Measurements from ENCODE around the gene SORCS2. TPM values are rescaled to one million over a fixed set of nuclear protein-coding genes. Genes with fewer than 3 reads are reported as not detected.

Gene SORCS2
- total and polyA plus RNA-seq, 12 donors, result 0.25 to 5.4 (median 2.2) TPM

- WGBS, 2 donors, result 81 to 90% methylated on average over 8 of the region's 8 CpGs
Observed at GRCh38 chr4:7157666-7158065, 34.7 kb upstream of the SORCS2 start.

GRCh38 chr4:7158081-7158750 is 34.1 kb upstream of the SORCS2 start:
- intact Hi-C loops (cut with DNase I), result loop anchor here in 1 of 10 donors (5.0 kb wide), 1 partner anchor 51 kb away; no protein-coding TSS in a partner anchor
- H3K27ac ChIP-seq, result no peak overlapping the region
- H3K4me3 ChIP-seq, result no peak overlapping the region
- 93 to 94% methylated on average over 18 of the region's 18 CpGs for WGBS, 2 donors
- no peaks in the 10 kb centered on the region for H3K9me3 ChIP-seq
- H3K36me3 ChIP-seq, result no peaks in the 10 kb centered on the region
- no peak for DNase-seq
- TF ChIP-seq CTCF (IDR thresholded peaks at IDR 0.05), result no peak
- H3K27me3 ChIP-seq, result no peaks in the 10 kb centered on the region
- H3K4me1 ChIP-seq, result peaks cover 5 to 33% (median 17%) of the 10 kb centered on the region in 9 donors
- ATAC-seq, result no peak

More at GRCh38 chr4:7157666-7158065, 34.7 kb upstream of the SORCS2 start:
- no peak overlapping the region for H3K27ac ChIP-seq
- no peaks in the 10 kb centered on the region for H3K9me3 ChIP-seq
- no peaks in the 10 kb centered on the region for H3K27me3 ChIP-seq
- intact Hi-C loops (cut with DNase I), result loop anchor here in 2 of 10 donors (2.0 to 5.0 kb wide), 2 partner anchors 50 to 55 kb away; no protein-coding TSS in a partner anchor
- H3K4me3 ChIP-seq, result no peak overlapping the region
- ATAC-seq (no peak), DNase-seq (no peak)
- H3K36me3 ChIP-seq, result no peaks in the 10 kb centered on the region
- H3K4me1 ChIP-seq, result peaks cover 5 to 33% (median 17%) of the 10 kb centered on the region in 9 donors
- no peak for TF ChIP-seq CTCF (IDR thresholded peaks at IDR 0.05)

- ATAC-seq, result no peak
- no peak for TF ChIP-seq CTCF (IDR thresholded peaks at IDR 0.05)
- 87 to 93% methylated on average over 10 of the region's 10 CpGs for WGBS, 2 donors
- Histone ChIP-seq H3K9me3 (no peaks in the 10 kb centered on the region), H3K27me3 (no peaks in the 10 kb centered on the region), H3K4me3 (no peak overlapping the region), H3K36me3 (no peaks in the 10 kb centered on the region), H3K4me1 (peaks cover 5 to 33% (median 17%) of the 10 kb centered on the region in 9 donors), H3K27ac (no peak overlapping the region)
- intact Hi-C loops (cut with DNase I), result loop anchor here in 1 of 10 donors (5.0 kb wide), 1 partner anchor 52 kb away; no protein-coding TSS in a partner anchor
- DNase-seq, result no peak
Observed at GRCh38 chr4:7158991-7159390, 33.3 kb upstream of the SORCS2 start.

GRCh38 chr4:7159923-7160322 is 32.4 kb upstream of the SORCS2 start:
- no peaks in the 10 kb centered on the region for H3K27me3 ChIP-seq
- H3K27ac ChIP-seq, result no peak overlapping the region
- intact Hi-C loops (cut with DNase I), result loop anchor here in 1 of 10 donors (5.0 kb wide), 1 partner anchor 53 kb away; no protein-coding TSS in a partner anchor
- ATAC-seq, result no peak
- peaks cover 5 to 33% (median 17%) of the 10 kb centered on the region in 9 donors for H3K4me1 ChIP-seq
- no peaks in the 10 kb centered on the region for H3K36me3 ChIP-seq
- 90 to 92% methylated on average over 6 of the region's 6 CpGs for WGBS, 2 donors
- no peaks in the 10 kb centered on the region for H3K9me3 ChIP-seq
- H3K4me3 ChIP-seq, result no peak overlapping the region
- no peak for TF ChIP-seq CTCF (IDR thresholded peaks at IDR 0.05)
- no peak for DNase-seq
